UCSD-AML1 (cell line): Measurements from ENCODE around the gene ZCCHC3.
"Not testable (repeated sequence)": the region's sequence is repeated elsewhere in the genome, so short reads cannot be mapped to it uniquely, and the experiment has no call there.

Experiments used
- DNase-seq: peaks from one replicate; lab custom pipeline; 2025; ENCODE audit not compliant: unreplicated experiment; lab: John Stamatoyannopoulos, UW

ZCCHC3 gene

GRCh38 chr20:297098-297924 is at the start of gene ZCCHC3:
ZCCHC3 (plus strand) TSS chr20:297570; CDS start chr20:297587, 17 bp downstream.
- DNase-seq, result peak; percentile 93

GRCh38 chr20:251354-251753 is 46.0 kb upstream of the ZCCHC3 start:
- no peak for DNase-seq

- no peak for DNase-seq
Measured at GRCh38 chr20:252801-253200, 44.6 kb upstream of the ZCCHC3 start.

GRCh38 chr20:253447-253846 is 43.9 kb upstream of the ZCCHC3 start:
- DNase-seq, result not testable (repeated sequence)

GRCh38 chr20:257419-257818 is 40.0 kb upstream of the ZCCHC3 start, which contains the start of gene DEFB132:
DEFB132 (plus strand) TSS chr20:257724; CDS start chr20:257779, 55 bp downstream.
- DNase-seq, result no peak

- DNase-seq, result no peak
Measured at GRCh38 chr20:258269-258858, 39.0 kb upstream of the ZCCHC3 start.

- DNase-seq, result peak; percentile 45
Measured at GRCh38 chr20:258963-259362, 38.4 kb upstream of the ZCCHC3 start.

GRCh38 chr20:259981-260380 is 37.4 kb upstream of the ZCCHC3 start:
- DNase-seq, result no peak

GRCh38 chr20:263701-264100 is 33.7 kb upstream of the ZCCHC3 start:
- no peak for DNase-seq

- peak; percentile 87 for DNase-seq
Measured at GRCh38 chr20:266596-267562, 30.5 kb upstream of the ZCCHC3 start.

GRCh38 chr20:270517-270916 is 26.9 kb upstream of the ZCCHC3 start:
- no peak for DNase-seq

GRCh38 chr20:271069-271468 is 26.3 kb upstream of the ZCCHC3 start:
- DNase-seq, result no peak

GRCh38 chr20:271528-271927 is 25.8 kb upstream of the ZCCHC3 start:
- DNase-seq, result no peak

- DNase-seq, result no peak
Measured at GRCh38 chr20:272718-273117, 24.7 kb upstream of the ZCCHC3 start.

GRCh38 chr20:273884-274283 is 23.5 kb upstream of the ZCCHC3 start:
- DNase-seq, result no peak

GRCh38 chr20:275791-276190 is 21.6 kb upstream of the ZCCHC3 start:
- no peak for DNase-seq

GRCh38 chr20:276620-277495 is 20.5 kb upstream of the ZCCHC3 start:
- DNase-seq, result no peak

- DNase-seq, result no peak
Measured at GRCh38 chr20:277496-277781, 19.9 kb upstream of the ZCCHC3 start.

- DNase-seq, result no peak
Measured at GRCh38 chr20:278181-278580, 19.2 kb upstream of the ZCCHC3 start.
